Kidney epithelial cell (primary cell): ENCODE results near the gene GNA15. TPM values are rescaled to one million over a fixed set of nuclear protein-coding genes. Genes with fewer than 3 reads are reported as not detected.

Source experiments
- DNase-seq: peaks from one replicate; pipeline ENCODE4 v3.0.0-alpha.2; 2010; ENCODE audit warnings: low read depth
- H3K27me3 ChIP-seq: 2 replicates; pipeline ENCODE4 v1.6.0; 2011; ENCODE audit warnings: low read length; ENCODE audit not compliant: control insufficient read depth, insufficient read depth
- H3K36me3 ChIP-seq: 2 replicates; pipeline ENCODE4 v1.5.1; 2011; ENCODE audit warnings: low read length; ENCODE audit not compliant: control insufficient read depth, insufficient read depth
- H3K4me3 ChIP-seq: 2 replicates; pipeline ENCODE4 v1.5.1; 2011; ENCODE audit warnings: low read depth, mild to moderate bottlenecking, control low read depth, low read length
- total RNA-seq: library from RNA; depleted of rRNA; stranded (reverse); fragments of >200 nt; gene quantifications from 2 replicates; pipeline ENCODE4 v1.2.3, GENCODE V29; 2015
- TF ChIP-seq, protein P1 (sequence below): IDR thresholded peaks from 2 replicates; pipeline ENCODE4 v1.5.1; 2011; ENCODE audit warnings: mild to moderate bottlenecking, moderate library complexity, low read length, control low read depth, inconsistent platforms; ENCODE audit not compliant: insufficient read depth, poor library complexity, severe bottlenecking

The GNA15 gene
- total RNA-seq, 1 donor from 2014 or later, result 2.3 TPM

DNA sequence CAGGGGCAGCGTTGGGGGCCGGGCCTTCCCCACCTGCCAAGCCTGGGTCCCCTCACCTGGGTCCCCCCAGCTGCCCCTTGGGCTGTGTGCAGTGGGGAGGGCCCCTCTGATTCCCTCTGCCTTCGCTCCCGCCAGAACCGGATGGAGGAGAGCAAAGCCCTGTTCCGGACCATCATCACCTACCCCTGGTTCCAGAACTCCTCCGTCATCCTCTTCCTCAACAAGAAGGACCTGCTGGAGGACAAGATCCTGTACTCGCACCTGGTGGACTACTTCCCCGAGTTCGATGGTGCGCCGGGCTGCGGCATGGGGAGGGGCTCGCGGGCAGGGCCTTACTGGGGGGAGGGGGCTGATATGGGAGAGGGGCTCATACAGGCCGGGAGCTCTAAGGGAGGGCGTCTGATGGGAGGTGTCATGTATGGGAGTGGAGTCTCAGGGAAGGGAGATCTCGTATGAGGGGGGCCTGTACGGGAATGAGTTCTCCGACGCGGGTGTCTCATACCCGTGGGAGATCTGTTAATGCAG is 16.7 kb upstream of the GNA15 start:
- H3K27me3 ChIP-seq, result no peaks in the 10 kb centered on the region
- H3K36me3 ChIP-seq, result no peaks in the 10 kb centered on the region
- TF ChIP-seq, protein P1, sequence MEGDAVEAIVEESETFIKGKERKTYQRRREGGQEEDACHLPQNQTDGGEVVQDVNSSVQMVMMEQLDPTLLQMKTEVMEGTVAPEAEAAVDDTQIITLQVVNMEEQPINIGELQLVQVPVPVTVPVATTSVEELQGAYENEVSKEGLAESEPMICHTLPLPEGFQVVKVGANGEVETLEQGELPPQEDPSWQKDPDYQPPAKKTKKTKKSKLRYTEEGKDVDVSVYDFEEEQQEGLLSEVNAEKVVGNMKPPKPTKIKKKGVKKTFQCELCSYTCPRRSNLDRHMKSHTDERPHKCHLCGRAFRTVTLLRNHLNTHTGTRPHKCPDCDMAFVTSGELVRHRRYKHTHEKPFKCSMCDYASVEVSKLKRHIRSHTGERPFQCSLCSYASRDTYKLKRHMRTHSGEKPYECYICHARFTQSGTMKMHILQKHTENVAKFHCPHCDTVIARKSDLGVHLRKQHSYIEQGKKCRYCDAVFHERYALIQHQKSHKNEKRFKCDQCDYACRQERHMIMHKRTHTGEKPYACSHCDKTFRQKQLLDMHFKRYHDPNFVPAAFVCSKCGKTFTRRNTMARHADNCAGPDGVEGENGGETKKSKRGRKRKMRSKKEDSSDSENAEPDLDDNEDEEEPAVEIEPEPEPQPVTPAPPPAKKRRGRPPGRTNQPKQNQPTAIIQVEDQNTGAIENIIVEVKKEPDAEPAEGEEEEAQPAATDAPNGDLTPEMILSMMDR, result no peak
- no peak for DNase-seq
- no peak overlapping the region for H3K4me3 ChIP-seq

DNA sequence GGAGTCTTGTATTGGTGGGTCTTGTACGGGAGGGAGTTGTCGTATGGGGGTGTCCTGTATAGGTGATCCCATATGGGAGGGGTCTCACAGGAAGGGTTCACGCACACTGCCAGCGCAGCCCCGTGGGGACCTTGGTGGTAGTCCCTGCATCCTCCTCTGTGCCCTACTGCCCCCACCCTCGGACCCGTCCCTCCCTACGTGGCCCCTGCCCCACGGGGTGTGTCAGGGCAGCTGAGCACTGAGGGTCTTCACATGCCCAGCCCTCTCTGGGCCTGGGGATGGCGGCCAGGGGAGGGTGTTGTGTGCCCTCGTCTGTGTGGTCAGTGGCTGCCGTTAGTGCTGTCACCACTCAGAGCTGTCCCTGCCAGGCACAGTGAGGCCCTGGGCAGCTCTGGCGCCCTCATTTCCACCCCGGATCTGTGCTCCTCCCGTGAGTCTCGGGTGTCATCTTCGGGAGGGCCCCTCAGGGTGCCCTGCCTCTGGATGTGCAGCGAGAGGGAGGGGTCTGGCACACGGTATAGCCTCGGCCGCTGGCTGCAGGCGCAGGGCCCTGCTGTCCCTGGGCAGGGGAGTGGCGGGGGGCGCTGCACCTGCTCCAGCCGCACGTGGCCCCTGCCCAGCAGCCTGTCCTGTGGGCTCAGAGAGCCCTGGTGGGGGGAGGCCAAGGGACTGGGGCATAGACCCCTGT is 16.0 kb upstream of the GNA15 start:
- no peaks in the 10 kb centered on the region for H3K36me3 ChIP-seq
- H3K4me3 ChIP-seq, result no peak overlapping the region
- TF ChIP-seq, protein P1, result no peak
- no peaks in the 10 kb centered on the region for H3K27me3 ChIP-seq
- DNase-seq, result no peak

DNA sequence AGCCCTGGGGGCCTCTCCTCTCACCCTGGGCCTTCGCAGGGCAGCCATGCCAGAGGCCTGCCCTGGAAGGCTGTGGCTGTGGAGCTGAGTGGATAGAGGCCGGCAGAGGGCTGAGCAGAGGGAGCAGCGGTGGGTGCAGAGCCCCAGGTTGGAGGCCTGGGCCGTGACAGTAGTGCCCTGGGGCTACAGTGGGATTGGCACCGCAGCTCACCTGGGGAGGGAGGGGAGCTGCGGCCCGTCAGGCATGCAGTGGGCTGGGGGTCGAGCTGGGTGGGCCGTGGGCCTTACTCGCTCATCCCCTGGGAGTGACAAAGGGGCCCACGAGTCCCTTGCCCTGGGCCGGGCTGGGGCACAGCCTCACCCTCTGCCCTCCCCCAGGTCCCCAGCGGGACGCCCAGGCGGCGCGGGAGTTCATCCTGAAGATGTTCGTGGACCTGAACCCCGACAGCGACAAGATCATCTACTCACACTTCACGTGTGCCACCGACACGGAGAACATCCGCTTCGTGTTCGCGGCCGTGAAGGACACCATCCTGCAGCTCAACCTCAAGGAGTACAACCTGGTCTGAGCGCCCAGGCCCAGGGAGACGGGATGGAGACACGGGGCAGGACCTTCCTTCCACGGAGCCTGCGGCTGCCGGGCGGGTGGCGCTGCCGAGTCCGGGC is 15.1 kb upstream of the GNA15 start:
- Histone ChIP-seq H3K27me3 (no peaks in the 10 kb centered on the region), H3K4me3 (no peak overlapping the region), H3K36me3 (no peaks in the 10 kb centered on the region)
- DNase-seq, result no peak
- TF ChIP-seq, protein P1, result no peak

DNA sequence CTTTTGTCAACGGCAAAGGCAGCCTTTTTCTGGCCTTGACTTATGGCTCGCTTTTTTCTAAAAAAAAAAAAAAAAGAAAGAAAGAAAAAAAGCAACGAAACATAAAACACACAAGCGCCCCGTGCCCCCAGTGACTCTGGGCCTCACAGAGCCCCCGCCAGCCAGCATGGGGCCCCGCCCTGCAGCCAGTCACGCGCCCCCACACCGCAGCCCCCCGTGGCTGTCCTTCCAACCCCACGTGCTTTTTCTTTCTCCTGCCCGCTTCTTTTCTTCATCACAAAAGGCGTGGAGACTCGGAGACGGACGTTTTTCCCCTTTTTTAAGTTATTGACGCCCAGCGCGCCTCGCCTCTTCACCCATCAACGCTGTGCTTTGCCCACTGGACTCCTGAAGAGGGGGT is 14.4 kb upstream of the GNA15 start:
- no peaks in the 10 kb centered on the region for H3K36me3 ChIP-seq
- no peak overlapping the region for H3K4me3 ChIP-seq
- H3K27me3 ChIP-seq, result no peaks in the 10 kb centered on the region
- no peak for DNase-seq
- TF ChIP-seq, protein P1, result no peak

DNA sequence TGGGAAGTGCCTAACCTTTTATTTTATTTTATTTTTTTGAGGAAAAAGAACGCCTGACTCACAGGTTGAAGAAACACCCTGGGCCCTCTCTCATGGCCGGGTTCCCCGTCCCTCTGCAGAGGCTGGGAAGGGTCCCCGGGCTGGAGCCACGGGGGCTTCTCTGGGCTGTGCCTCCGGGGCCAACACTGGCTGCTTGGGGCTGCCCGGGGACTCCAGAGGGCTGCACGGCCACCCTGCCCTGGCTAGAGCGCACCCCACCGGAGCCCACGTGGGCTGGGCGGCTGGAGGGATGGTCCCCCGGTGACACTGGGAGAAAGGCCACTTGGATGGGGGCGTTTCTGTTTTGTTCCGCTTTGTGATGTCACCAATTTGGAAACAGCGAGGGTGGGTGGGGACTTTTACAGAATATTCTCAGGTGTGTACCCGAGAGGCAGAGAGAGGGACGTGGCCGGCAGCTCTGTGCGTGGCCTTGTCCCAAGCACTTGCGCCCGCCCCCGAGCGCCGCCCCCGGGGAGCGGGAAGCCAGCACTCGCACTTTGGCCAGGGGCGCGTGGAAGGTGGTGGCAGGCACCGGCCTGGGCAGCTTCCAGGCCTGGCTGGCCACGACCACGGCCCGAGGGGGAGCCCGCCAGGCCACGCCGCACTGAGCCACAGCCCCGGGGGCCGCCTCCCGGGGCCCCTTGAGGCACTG is 13.9 kb upstream of the GNA15 start:
- H3K36me3 ChIP-seq, result no peaks in the 10 kb centered on the region
- no peaks in the 10 kb centered on the region for H3K27me3 ChIP-seq
- TF ChIP-seq, protein P1, result no peak
- H3K4me3 ChIP-seq, result no peak overlapping the region
- DNase-seq, result no peak
